ENCODE measurements around the gene CDK17. TPM values are rescaled to one million over a fixed set of nuclear protein-coding genes. Genes with fewer than 3 reads are reported as not detected.

Gene CDK17
- polyA plus RNA-seq, 1 of the 3 experiments (the other 2 are of a cell fraction), result 11.7 TPM

DNA sequence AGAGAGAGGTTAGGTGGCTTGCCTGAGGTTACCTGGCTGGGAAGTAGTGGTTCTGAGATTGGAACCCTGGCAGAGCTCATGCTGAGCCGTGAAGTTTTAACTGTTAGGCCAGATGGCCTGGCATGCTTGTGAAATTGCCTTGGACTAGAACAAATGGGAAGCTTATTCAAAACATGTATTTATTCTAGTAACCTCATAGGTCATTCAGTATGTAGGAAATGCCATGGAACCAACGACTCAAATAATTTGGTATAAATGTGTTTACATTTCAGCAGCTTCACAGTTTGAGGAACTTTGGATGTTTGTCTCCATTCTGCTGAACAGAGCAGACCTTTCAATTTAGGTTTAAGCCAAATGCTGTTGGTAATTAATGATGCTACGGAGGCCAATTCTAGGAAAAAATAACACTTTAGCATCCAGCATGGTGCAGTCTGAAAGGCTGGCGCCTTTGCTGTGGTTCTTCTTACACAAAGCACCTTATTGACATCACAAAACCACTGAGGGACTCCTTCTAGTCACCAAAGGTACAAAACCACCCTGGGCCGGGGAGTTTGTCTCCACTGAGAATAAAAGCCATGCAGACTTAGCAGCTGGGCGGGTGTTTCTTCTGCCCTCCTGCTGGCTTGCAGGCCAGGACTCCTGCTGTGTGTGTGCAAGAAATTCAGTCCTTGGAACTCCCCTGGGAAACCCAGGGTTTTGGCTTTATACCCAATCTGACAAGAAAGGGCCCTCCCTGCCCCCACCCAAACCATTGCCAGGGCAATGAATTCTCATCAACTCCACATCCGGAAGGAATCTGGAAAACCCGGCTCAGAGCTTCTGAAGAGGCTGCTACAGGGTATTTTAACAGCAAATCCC is 141.9 kb downstream of the CDK17 start:
- WGBS (ENCODE audit: low lambda C conversion rate), result 87% methylated on average over 7 of the region's 8 CpGs
- Histone ChIP-seq H2AFZ (ENCODE audit: low read depth) (no peak overlapping the region), H3K9me2 (no peaks in the 10 kb centered on the region), H3K4me3 (ENCODE audit: low read depth in 2 of 2, low read length in 1 of 2) (no peak overlapping the region), H3K36me3 (replicated peaks in 1 of 2; ENCODE audit: control insufficient read depth in 1 of 2, insufficient read depth in 2 of 2, low read length in 1 of 2) (peaks cover 16 to 38% of the 10 kb centered on the region in 2 experiments), H4K20me1 (ENCODE audit: insufficient read depth) (peaks cover 80% of the 10 kb centered on the region), H3K27me3 (ENCODE audit: insufficient read depth) (no peaks in the 10 kb centered on the region), H3F3A (replicated peaks; ENCODE audit: insufficient read depth) (peaks cover 24% of the 10 kb centered on the region), H3K4me2 (no peak overlapping the region), H3K27ac (ENCODE audit: low read depth in 2 of 2, low read length in 1 of 2) (no peak overlapping the region; a peak in 1 of 4 replicates), H3K4me1 (ENCODE audit: control insufficient read depth in 1 of 2, insufficient read depth in 2 of 2, low read depth in 1 of 2, low read length in 1 of 2) (peaks cover 0 to 5% of the 10 kb centered on the region in 2 experiments; a peak in 2 of 4 replicates), H3K9ac (no peak overlapping the region), H3K79me2 (ENCODE audit: insufficient read depth) (peaks cover 96% of the 10 kb centered on the region), H3K9me3 (no peaks in the 10 kb centered on the region)
- ChIA-PET POLR2A (no interaction called here), CTCF (interaction anchor here (0.8 to 1.9 kb wide), 3 partner anchors 11 to 43 kb away, joined by 3 to 4 read pairs (median 4); no protein-coding TSS in a partner anchor)
- TF ChIP-seq TEAD4 (IDR thresholded peaks at IDR 0.05; ENCODE audit: borderline replicate concordance, insufficient read depth) (no peak), YY1 (IDR thresholded peaks at IDR 0.05; ENCODE audit: low read depth) (no peak), RAD21 (IDR thresholded peaks at IDR 0.05; ENCODE audit: low read length) (no peak), SMC3 (IDR thresholded peaks at IDR 0.05; ENCODE audit: low read depth, low read length) (no peak), MEF2A (IDR thresholded peaks at IDR 0.05; ENCODE audit: borderline replicate concordance, low read depth) (no peak), ELF1 (IDR thresholded peaks at IDR 0.05) (no peak), NRF1 (IDR thresholded peaks at IDR 0.05; ENCODE audit: low read depth, low read length) (no peak), EZH2phosphoT487 (IDR thresholded peaks at IDR 0.05; ENCODE audit: borderline replicate concordance, low read depth) (no peak), CHD2 (IDR thresholded peaks at IDR 0.05; ENCODE audit: low read length, partially characterized antibody) (no peak), FOXJ3 (CRISPR knock-in tag; IDR thresholded peaks at IDR 0.05) (no peak)
- TF ChIP-seq, protein P1, sequence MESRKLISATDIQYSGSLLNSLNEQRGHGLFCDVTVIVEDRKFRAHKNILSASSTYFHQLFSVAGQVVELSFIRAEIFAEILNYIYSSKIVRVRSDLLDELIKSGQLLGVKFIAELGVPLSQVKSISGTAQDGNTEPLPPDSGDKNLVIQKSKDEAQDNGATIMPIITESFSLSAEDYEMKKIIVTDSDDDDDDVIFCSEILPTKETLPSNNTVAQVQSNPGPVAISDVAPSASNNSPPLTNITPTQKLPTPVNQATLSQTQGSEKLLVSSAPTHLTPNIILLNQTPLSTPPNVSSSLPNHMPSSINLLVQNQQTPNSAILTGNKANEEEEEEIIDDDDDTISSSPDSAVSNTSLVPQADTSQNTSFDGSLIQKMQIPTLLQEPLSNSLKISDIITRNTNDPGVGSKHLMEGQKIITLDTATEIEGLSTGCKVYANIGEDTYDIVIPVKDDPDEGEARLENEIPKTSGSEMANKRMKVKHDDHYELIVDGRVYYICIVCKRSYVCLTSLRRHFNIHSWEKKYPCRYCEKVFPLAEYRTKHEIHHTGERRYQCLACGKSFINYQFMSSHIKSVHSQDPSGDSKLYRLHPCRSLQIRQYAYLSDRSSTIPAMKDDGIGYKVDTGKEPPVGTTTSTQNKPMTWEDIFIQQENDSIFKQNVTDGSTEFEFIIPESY (IDR thresholded peaks at IDR 0.05; ENCODE audit: borderline replicate concordance, low read depth), result no peak
- TF ChIP-seq, protein P2, sequence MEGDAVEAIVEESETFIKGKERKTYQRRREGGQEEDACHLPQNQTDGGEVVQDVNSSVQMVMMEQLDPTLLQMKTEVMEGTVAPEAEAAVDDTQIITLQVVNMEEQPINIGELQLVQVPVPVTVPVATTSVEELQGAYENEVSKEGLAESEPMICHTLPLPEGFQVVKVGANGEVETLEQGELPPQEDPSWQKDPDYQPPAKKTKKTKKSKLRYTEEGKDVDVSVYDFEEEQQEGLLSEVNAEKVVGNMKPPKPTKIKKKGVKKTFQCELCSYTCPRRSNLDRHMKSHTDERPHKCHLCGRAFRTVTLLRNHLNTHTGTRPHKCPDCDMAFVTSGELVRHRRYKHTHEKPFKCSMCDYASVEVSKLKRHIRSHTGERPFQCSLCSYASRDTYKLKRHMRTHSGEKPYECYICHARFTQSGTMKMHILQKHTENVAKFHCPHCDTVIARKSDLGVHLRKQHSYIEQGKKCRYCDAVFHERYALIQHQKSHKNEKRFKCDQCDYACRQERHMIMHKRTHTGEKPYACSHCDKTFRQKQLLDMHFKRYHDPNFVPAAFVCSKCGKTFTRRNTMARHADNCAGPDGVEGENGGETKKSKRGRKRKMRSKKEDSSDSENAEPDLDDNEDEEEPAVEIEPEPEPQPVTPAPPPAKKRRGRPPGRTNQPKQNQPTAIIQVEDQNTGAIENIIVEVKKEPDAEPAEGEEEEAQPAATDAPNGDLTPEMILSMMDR (IDR thresholded peaks at IDR 0.05), result no peak
- TF ChIP-seq, protein P3, sequence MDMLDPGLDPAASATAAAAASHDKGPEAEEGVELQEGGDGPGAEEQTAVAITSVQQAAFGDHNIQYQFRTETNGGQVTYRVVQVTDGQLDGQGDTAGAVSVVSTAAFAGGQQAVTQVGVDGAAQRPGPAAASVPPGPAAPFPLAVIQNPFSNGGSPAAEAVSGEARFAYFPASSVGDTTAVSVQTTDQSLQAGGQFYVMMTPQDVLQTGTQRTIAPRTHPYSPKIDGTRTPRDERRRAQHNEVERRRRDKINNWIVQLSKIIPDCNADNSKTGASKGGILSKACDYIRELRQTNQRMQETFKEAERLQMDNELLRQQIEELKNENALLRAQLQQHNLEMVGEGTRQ (IDR thresholded peaks at IDR 0.05; ENCODE audit: borderline replicate concordance, low read depth, low read length), result no peak
- no peak for DNase-seq
